A549 (cell line): Measurements from ENCODE around the gene SKI. TPM values are rescaled to one million over a fixed set of nuclear protein-coding genes. Genes with fewer than 3 reads are reported as not detected.

Source experiments
- ATAC-seq, 2 experiments: fragments of 200-7000 bp in 1 of 2; fragments of >200 bp in 1 of 2; cut with Nextera tagmentation in 1 of 2; cut with Tn5 transposase in 1 of 2; 3 replicates each; pipeline versions ENCODE4 v1.8.0 to v1.9.1; 2018 to 2020; ENCODE audit warnings: mild to moderate bottlenecking in 1 of 2, moderate library complexity in 1 of 2
- CTCF ChIA-PET: fragments of 300-600 bp; sonication (Branson Sonifier 250); formaldehyde crosslinking; extraction: SDS; loops from one replicate; lab custom pipeline; 2021; ENCODE audit warnings: antibody characterized with exemption, inconsistent platforms; lab: Yijun Ruan, JAX
- POLR2A ChIA-PET: fragments of 350-600 bp; formaldehyde crosslinking; extraction: SDS; loops from one replicate; lab custom pipeline; 2021; ENCODE audit warnings: antibody characterized with exemption, inconsistent platforms; lab: Yijun Ruan, JAX
- DNase-seq, 2 experiments: peaks; one replicate each; pipeline versions ENCODE4 v3.0.0 to v3.0.0-alpha.2; 2011 to 2016; ENCODE audit warnings: low read depth in 1 of 2, low spot score in 1 of 2
- FAIRE-seq: peaks from 2 replicates; lab custom pipeline; 2011; peaks lifted over from hg19 to GRCh38; lab: Jason Lieb, UNC
- H3K27ac ChIP-seq, 2 experiments: fragments of >200 bp; sonication (Bioruptor Twin); formaldehyde crosslinking; 3 replicates each; pipeline ENCODE4 v1.5.1; 2016 to 2017
- H3K4me1 ChIP-seq: fragments of >200 bp; sonication (Bioruptor Twin); formaldehyde crosslinking; 3 replicates; pipeline ENCODE4 v1.6.1; 2016
- H3K4me2 ChIP-seq: fragments of >200 bp; sonication (Bioruptor Twin); formaldehyde crosslinking; 3 replicates; pipeline ENCODE4 v1.6.1; 2016
- H3K4me3 ChIP-seq: fragments of >200 bp; sonication (Bioruptor Twin); formaldehyde crosslinking; 3 replicates; pipeline ENCODE4 v1.5.1; 2016
- H3K9me3 ChIP-seq: fragments of >200 bp; sonication (Bioruptor Twin); formaldehyde crosslinking; 3 replicates; pipeline ENCODE4 v1.6.1; 2016
- CBX2 ChIP-seq: fragments of 200-600 bp; sonication (generic); IDR thresholded peaks from 2 replicates; pipeline ENCODE4 v1.6.1; 2016; ENCODE audit warnings: low read depth, mild to moderate bottlenecking, borderline replicate concordance
- CEBPB ChIP-seq, 2 experiments: fragments of >200 bp in 1 of 2; sonication (Bioruptor Twin) in 1 of 2; formaldehyde crosslinking in 1 of 2; IDR thresholded peaks; 2 replicates each; pipeline ENCODE4 v1.6.1; 2012 to 2016
- EHF ChIP-seq: fragments of 250-450 bp; sonication (Bioruptor Pico); IDR thresholded peaks from 2 replicates; pipeline ENCODE4 v1.5.0; 2020; ENCODE audit warnings: mild to moderate bottlenecking
- EHMT2 ChIP-seq: fragments of 200-600 bp; sonication (generic); IDR thresholded peaks from 2 replicates; pipeline ENCODE4 v1.6.1; 2016; ENCODE audit warnings: antibody characterized with exemption, low read depth, mild to moderate bottlenecking, moderate library complexity
- EP300 ChIP-seq, 2 experiments: fragments of >200 bp; sonication (Bioruptor Twin); formaldehyde crosslinking; IDR thresholded peaks; 2 replicates in 1 of 2; 3 replicates in 1 of 2; pipeline ENCODE4 v1.6.1; 2016 to 2017
- FOSB ChIP-seq: fragments of 250-450 bp; sonication (Bioruptor Pico); IDR thresholded peaks from 2 replicates; pipeline ENCODE4 v1.5.0; 2020; ENCODE audit warnings: mild to moderate bottlenecking, moderate library complexity
- FOSL2 ChIP-seq, 2 experiments: fragments of 450-650 bp in 1 of 2; fragments of >200 bp in 1 of 2; sonication (Bioruptor Twin) in 1 of 2; formaldehyde crosslinking; IDR thresholded peaks; 2 replicates each; pipeline versions ENCODE4 v1.5.0 to v1.6.1; 2016 to 2020; ENCODE audit warnings: mild to moderate bottlenecking in 1 of 2, moderate library complexity in 1 of 2
- FOXS1 ChIP-seq: fragments of 250-450 bp; sonication (Bioruptor Pico); IDR thresholded peaks from 2 replicates; pipeline ENCODE4 v1.5.0; 2020; ENCODE audit warnings: mild to moderate bottlenecking, moderate library complexity
- GATA3 ChIP-seq: IDR thresholded peaks from 2 replicates; pipeline ENCODE4 v1.6.1; 2012; ENCODE audit warnings: borderline replicate concordance
- HEYL ChIP-seq: fragments of 250-450 bp; sonication (Bioruptor Pico); IDR thresholded peaks from 2 replicates; pipeline ENCODE4 v1.8.0; 2021; ENCODE audit warnings: mild to moderate bottlenecking, moderate library complexity
- HOXA7 ChIP-seq: fragments of 250-450 bp; sonication (Bioruptor Pico); IDR thresholded peaks from 2 replicates; pipeline ENCODE4 v1.5.0; 2020; ENCODE audit warnings: mild to moderate bottlenecking, moderate library complexity
- HOXB5 ChIP-seq: fragments of 250-450 bp; sonication (Bioruptor Pico); IDR thresholded peaks from 2 replicates; pipeline ENCODE4 v1.5.0; 2020; ENCODE audit warnings: mild to moderate bottlenecking, moderate library complexity
- JUN ChIP-seq, 2 experiments: fragments of >200 bp; sonication (Bioruptor Twin); formaldehyde crosslinking; IDR thresholded peaks; 2 replicates in 1 of 2; 3 replicates in 1 of 2; pipeline ENCODE4 v1.6.1; 2016 to 2017
- NFE2L2 ChIP-seq: fragments of 150-350 bp; conservative IDR thresholded peaks from 2 replicates; pipeline ENCODE4 v1.6.1; 2014; ENCODE audit warnings: low read length
- PBX3 ChIP-seq: IDR thresholded peaks from 2 replicates; pipeline ENCODE4 v1.6.1; 2012
- PHF8 ChIP-seq: fragments of 200-600 bp; sonication (generic); IDR thresholded peaks from 2 replicates; pipeline ENCODE4 v1.6.1; 2016; ENCODE audit warnings: low read depth, mild to moderate bottlenecking, antibody characterized with exemption, moderate library complexity, borderline replicate concordance
- REST ChIP-seq: fragments of 200-600 bp; sonication (generic); IDR thresholded peaks from 2 replicates; pipeline ENCODE4 v1.6.1; 2016; ENCODE audit warnings: antibody characterized with exemption, mild to moderate bottlenecking, moderate library complexity
- RNF2 ChIP-seq: fragments of 200-600 bp; sonication (generic); IDR thresholded peaks from 2 replicates; pipeline ENCODE4 v1.6.1; 2016; ENCODE audit warnings: low read depth, mild to moderate bottlenecking, antibody characterized with exemption, moderate library complexity, borderline replicate concordance
- SMC3 ChIP-seq: fragments of >200 bp; sonication (Bioruptor Twin); formaldehyde crosslinking; IDR thresholded peaks from 3 replicates; pipeline ENCODE4 v1.6.1; 2018; ENCODE audit warnings: inconsistent platforms
- TFCP2L1 ChIP-seq: fragments of 250-450 bp; sonication (Bioruptor Pico); IDR thresholded peaks from 2 replicates; pipeline ENCODE4 v1.5.0; 2021; ENCODE audit warnings: mild to moderate bottlenecking
- ZSCAN20 ChIP-seq: fragments of 250-450 bp; sonication (Bioruptor Pico); IDR thresholded peaks from 2 replicates; pipeline ENCODE4 v1.8.0; 2022; ENCODE audit warnings: mild to moderate bottlenecking, moderate library complexity
- WGBS: methylation state at CpG from one replicate; pipeline ENCODE4 v1.1.6; 2017; ENCODE audit errors: missing lambda C conversion rate; 5-methylcytosine and 5-hydroxymethylcytosine counted together
- polyA plus RNA-seq, 4 experiments: library from polyadenylated mRNA; depleted of rRNA in 3 of 4; stranded (reverse); fragments of >200 nt; fragmentation: RNase III in 1 of 4; extraction: RNeasy Plus Mini Kit Qiagen cat#74134 plus additional on column Dnase treatment in 1 of 4; gene quantifications; 2 replicates in 3 of 4; 3 replicates in 1 of 4; pipeline ENCODE4 v1.2.3, GENCODE V29; 2011 to 2017
- TF ChIP-seq, protein P1 (sequence below): fragments of 250-450 bp; sonication (Bioruptor Pico); IDR thresholded peaks from 2 replicates; pipeline ENCODE4 v1.5.0; 2021; ENCODE audit warnings: mild to moderate bottlenecking, moderate library complexity, borderline replicate concordance

Gene SKI
- polyA plus RNA-seq, 2 of the 4 experiments (the other 2 are of a cell fraction) = 2.8 to 12.0 TPM

- 94% methylated on average over 20 of the region's 35 CpGs for WGBS
- no peaks in the 10 kb centered on the region for H3K4me1 ChIP-seq
- DNase-seq = no peak
- no peak for FAIRE-seq
- TF ChIP-seq PHF8 (no peak), TFCP2L1 (CRISPR knock-in tag) (no peak), FOSL2 (IDR thresholded peaks at IDR 0.05) (no peak), FOSL2 (CRISPR knock-in tag; IDR thresholded peaks at IDR 0.05) (no peak), HOXB5 (no peak), HEYL (no peak), EP300 (IDR thresholded peaks at IDR 0.05) (no peak), SMC3 (no peak), ZSCAN20 (CRISPR knock-in tag) (no peak), PBX3 (no peak), REST (no peak), HOXA7 (CRISPR knock-in tag) (no peak), NFE2L2 (no peak), EHF (CRISPR knock-in tag) (no peak), GATA3 (no peak), FOXS1 (no peak)
- TF ChIP-seq, protein P1, sequence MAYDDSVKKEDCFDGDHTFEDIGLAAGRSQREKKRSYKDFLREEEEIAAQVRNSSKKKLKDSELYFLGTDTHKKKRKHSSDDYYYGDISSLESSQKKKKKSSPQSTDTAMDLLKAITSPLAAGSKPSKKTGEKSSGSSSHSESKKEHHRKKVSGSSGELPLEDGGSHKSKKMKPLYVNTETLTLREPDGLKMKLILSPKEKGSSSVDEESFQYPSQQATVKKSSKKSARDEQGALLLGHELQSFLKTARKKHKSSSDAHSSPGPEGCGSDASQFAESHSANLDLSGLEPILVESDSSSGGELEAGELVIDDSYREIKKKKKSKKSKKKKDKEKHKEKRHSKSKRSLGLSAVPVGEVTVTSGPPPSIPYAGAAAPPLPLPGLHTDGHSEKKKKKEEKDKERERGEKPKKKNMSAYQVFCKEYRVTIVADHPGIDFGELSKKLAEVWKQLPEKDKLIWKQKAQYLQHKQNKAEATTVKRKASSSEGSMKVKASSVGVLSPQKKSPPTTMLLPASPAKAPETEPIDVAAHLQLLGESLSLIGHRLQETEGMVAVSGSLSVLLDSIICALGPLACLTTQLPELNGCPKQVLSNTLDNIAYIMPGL (CRISPR knock-in tag) = no peak
- ChIA-PET CTCF (no interaction called here), POLR2A (no interaction called here)
- H3K4me3 ChIP-seq = no peak overlapping the region
- no peak for ATAC-seq
- no peak overlapping the region for H3K4me2 ChIP-seq
- no peaks in the 10 kb centered on the region for H3K9me3 ChIP-seq
- no peak overlapping the region for H3K27ac ChIP-seq
Measured at GRCh38 chr1:2303016-2303775, 75.1 kb downstream of the SKI start.

- DNase-seq (no peak), FAIRE-seq (no peak), ATAC-seq (no peak)
- ChIA-PET POLR2A (no interaction called here), CTCF (no interaction called here)
- 94% methylated on average over 25 of the region's 26 CpGs for WGBS
- Histone ChIP-seq H3K4me3 (no peak overlapping the region), H3K4me2 (no peak overlapping the region), H3K9me3 (no peaks in the 10 kb centered on the region), H3K27ac (no peak overlapping the region), H3K4me1 (no peaks in the 10 kb centered on the region)
- no peak for TF ChIP-seq ZSCAN20 (CRISPR knock-in tag)
- no peak for TF ChIP-seq HOXA7 (CRISPR knock-in tag)
- no peak for TF ChIP-seq REST
- no peak for TF ChIP-seq FOSB (CRISPR knock-in tag)
- no peak for TF ChIP-seq CBX2
- TF ChIP-seq CEBPB (IDR thresholded peaks at IDR 0.05) = no peak
- TF ChIP-seq RNF2 = no peak
- TF ChIP-seq JUN (IDR thresholded peaks at IDR 0.05) = no peak
- TF ChIP-seq EHMT2 = no peak
Measured at GRCh38 chr1:2303781-2304180, 75.7 kb downstream of the SKI start.
